Inflammatory macrophage (primary cell): ENCODE results near the gene LTA4H.

Experiments
- DNase-seq, 2 donors: peaks; one replicate each; pipeline ENCODE4 v3.0.0-alpha.2; 2020 to 2022

The LTA4H gene

GRCh38 chr12:96034621-96035282, 635 bp downstream of the LTA4H start:
- peak in 1 of 2 donors; percentile 30 for DNase-seq

GRCh38 chr12:96033549-96034389, 1.6 kb downstream of the LTA4H start:
- peak in 1 of 2 donors; percentile 34 for DNase-seq

GRCh38 chr12:96029826-96030225, 5.6 kb downstream of the LTA4H start:
- no peak for DNase-seq

DNA sequence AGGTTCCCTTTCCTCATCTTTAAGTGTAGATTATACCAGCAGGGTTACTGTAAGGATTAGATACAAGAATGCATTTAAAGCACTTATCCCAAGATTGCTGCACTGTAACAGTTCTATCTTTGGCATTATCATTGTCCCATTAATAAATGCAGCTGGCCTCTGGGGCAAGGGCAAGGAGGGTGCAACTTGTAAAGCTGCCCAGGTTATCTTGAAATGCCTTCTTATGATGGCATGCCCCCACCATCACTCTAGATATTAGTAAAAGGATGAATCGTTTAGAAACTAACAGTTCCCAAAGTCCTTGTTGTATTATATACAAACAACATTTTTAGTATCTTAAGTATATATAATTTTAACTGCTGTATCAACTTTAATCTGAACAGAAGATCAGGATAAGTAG, 6.8 kb downstream of the LTA4H start:
- no peak for DNase-seq

GRCh38 chr12:96026331-96026730, 9.1 kb downstream of the LTA4H start:
- DNase-seq, result no peak

DNA sequence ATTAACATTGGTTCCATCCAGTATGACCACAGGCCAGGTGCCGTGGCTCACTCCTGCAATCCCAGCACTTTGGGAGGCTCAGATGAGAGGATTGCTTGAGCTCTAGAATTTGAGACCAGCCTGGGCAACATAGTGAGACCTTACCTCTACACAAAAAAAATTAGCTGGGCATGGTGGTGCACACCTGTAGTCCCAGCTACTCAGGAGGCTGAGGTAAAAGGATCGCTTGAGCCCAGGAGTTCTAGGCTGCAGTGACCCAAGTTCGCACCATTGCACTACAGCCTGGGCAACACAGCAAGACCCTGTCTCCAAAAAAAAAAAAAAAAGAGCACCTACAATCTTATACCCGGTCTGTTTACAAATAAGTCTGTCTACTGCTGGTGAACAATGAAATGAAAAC, 9.9 kb downstream of the LTA4H start:
- no peak for DNase-seq

- peak; percentile 48 to 86 for DNase-seq
Observed at GRCh38 chr12:96020314-96021003, 14.9 kb downstream of the LTA4H start.

DNA sequence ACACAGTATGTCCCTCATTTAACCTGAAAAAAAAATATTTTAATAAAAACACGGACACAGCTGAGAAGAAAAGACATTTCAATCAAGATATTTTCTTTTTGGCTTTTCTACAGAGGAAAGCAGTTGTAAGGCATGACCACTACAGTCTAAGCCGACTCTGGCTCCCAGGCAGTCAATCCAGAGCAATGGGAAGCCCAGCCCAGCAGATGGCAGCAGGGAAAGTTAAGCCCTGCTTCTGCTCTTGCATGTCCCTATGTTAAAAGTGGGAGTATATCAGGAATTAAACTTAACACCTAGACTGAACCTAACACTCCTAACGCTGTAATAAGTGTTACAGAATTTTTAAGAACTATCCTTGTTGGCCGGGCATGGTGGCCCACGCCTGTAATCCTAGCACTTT, 19.7 kb downstream of the LTA4H start:
- DNase-seq, result peak; percentile 43 to 50

GRCh38 chr12:96014943-96015599, 20.3 kb downstream of the LTA4H start:
- DNase-seq, result no peak

DNA sequence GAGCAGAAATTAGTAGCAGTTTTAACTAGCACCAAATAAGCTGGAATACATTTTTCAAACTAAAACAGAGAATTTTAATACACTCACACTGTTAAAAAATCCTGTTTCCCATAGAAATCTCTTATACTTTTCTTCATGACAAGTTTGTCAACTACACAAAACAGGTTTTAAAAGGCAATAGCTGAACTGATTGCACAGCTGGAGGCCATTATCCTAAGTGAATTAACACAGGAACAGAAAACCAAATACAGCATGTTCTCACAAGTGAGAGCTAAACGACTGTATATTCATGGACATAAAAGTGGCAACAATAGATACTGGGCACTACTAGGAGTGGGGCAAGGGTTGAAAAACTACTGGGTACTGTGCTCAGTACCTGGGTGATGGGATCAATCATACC, 27.7 kb downstream of the LTA4H start:
- no peak for DNase-seq

GRCh38 chr12:96006727-96007126, 28.7 kb downstream of the LTA4H start:
- DNase-seq, result no peak

DNA sequence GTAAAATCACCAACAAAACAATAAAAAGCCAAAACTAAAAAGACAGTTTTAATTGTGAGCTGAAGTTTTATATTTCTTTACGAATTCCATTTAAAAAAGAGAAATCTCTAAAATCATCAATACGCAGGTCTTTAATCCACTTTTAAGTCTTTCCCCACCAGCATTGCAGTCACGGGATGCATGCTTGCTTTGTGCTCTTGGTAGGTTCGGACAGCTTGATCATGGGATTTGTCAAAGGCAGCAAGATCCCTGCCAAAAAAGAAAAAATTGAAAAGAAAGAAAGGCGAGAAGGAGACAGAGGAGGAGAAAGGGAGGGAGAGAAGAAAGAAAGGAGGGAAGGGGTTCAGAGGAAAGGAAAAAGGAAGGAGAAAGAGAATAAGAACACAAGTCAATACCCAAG, 34.5 kb downstream of the LTA4H start:
- no peak for DNase-seq

DNA sequence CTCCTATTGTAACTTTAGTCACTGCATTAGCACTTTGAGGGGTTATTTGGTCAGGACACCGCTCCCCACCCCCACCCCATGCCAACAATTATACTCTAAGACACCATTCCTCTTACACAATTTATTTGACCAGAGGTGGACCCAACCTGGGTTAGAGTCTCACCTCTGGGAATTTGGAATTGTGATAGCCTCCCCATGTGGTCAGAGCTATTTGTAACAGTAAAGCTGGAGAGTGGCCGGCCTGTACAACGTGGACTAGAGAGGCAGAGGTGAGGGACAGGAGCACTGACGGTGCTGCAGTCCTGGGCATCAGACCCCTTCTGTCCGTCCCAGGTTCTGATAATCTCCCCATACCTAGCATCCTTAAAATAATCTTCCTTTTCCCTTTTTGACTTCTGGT, 35.9 kb downstream of the LTA4H start:
- DNase-seq, result no peak

- DNase-seq, result peak; percentile 57 to 61
Observed at GRCh38 chr12:95998611-95999286, 36.6 kb downstream of the LTA4H start.

GRCh38 chr12:95997911-95998510, 37.4 kb downstream of the LTA4H start:
- no peak for DNase-seq

- DNase-seq, result no peak
Observed at GRCh38 chr12:95997276-95997675, 38.1 kb downstream of the LTA4H start.

DNA sequence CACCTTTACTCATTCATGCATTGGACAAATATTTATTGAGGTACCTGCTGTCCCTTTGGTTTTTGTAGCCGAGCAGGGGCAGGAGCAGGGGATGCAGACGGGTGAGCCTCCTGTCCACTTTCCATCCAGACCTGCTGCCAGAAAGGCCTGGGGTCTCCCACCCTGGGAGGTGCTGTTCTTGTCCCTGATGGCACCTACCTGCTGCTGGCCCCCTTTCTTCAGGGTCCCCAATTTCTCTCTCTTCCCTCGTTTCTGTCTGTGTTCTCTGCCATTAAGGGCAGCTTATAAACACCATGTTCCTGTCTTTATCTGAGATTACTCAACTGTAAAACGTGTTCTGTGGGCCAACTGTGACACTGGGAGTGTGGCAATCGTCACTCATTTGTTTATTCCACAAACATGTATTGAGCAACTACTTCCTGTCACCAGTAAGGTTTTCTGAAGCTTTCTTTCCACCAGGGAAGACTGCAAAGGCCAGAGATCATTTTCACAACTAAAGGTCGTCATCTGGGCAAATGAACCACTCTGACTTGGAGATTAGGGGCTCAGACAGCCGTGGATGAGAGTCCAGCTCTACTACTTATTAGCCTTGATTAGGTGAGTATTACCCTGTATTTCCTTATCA, 39.2 kb downstream of the LTA4H start, which contains the start of gene HAL:
HAL (minus strand) TSS at position 311 of the 625 bp plus-strand sequence. CDS start 434 bp downstream, outside the sequence.
- peak; percentile 84 to 92 for DNase-seq

- DNase-seq, result no peak
Observed at GRCh38 chr12:95995238-95996031, 40.0 kb downstream of the LTA4H start.

DNA sequence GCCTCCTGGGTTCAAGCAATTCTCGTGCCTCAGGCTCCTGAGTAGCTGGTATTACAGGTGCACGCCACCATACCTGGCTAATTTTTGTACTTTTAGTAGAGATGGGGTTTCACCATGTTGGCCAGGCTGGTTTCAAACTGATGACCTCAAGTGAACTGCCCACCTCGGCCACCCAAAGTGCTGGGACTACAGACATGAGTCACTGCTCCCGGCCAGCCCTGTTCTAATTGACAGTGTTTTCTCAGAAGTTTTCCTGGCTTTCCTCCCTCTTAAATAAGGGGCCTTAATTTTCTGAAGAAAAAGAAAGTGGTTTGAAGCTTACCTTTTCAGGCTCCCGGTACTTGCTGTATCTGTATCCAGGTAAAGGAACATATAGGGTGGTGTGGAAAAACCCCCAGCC, 40.9 kb downstream of the LTA4H start:
- DNase-seq, result no peak

GRCh38 chr12:95993907-95994306, 41.5 kb downstream of the LTA4H start:
- no peak for DNase-seq
